Type B pancreatic cell (in vitro differentiated cells): ENCODE measurements around the gene C6orf89. TPM values are rescaled to one million over a fixed set of nuclear protein-coding genes. Genes with fewer than 3 reads are reported as not detected.
A peak's percentile ranks its signal among the peaks of the same experiment; 100 is the strongest.

ENCODE experiments used
- DNase-seq: peaks from one replicate; pipeline ENCODE4 v3.0.0; 2021; ENCODE audit warnings: mixed read lengths; ENCODE audit not compliant: unreplicated experiment; ENCODE audit errors: extremely low spot score
- H3K27ac Mint-ChIP-seq: 2 replicates; pipeline ENCODE4 v1.8.0; 2021; ENCODE audit warnings: mild to moderate bottlenecking, mixed read lengths
- H3K27me3 Mint-ChIP-seq: 2 replicates; pipeline ENCODE4 v1.8.0; 2021; ENCODE audit warnings: mixed read lengths
- H3K36me3 Mint-ChIP-seq: 2 replicates; pipeline ENCODE4 v1.8.0; 2021; ENCODE audit warnings: mixed read lengths
- H3K4me1 Mint-ChIP-seq: one replicate; pipeline ENCODE4 v1.8.0; 2021; ENCODE audit warnings: mixed read lengths; ENCODE audit not compliant: unreplicated experiment
- H3K4me3 Mint-ChIP-seq: 2 replicates; pipeline ENCODE4 v1.8.0; 2021; ENCODE audit warnings: mild to moderate bottlenecking, mixed read lengths
- H3K9me3 Mint-ChIP-seq: 2 replicates; pipeline ENCODE4 v1.8.0; 2021; ENCODE audit warnings: mixed read lengths
- total RNA-seq: library from RNA; stranded (reverse); gene quantifications from 2 replicates; pipeline ENCODE4 v1.2.1, GENCODE V29; 2021; ENCODE audit warnings: low replicate concordance
- TF ChIP-seq, protein P1 (sequence below): fragments of 200-600 bp; sonication (generic); conservative IDR thresholded peaks from 2 replicates; pipeline ENCODE4 v1.5.0; 2021; ENCODE audit warnings: antibody characterized with exemption, mild to moderate bottlenecking

C6orf89 gene
- total RNA-seq, 1 donor from 2014 or later, result 37.9 TPM

DNA sequence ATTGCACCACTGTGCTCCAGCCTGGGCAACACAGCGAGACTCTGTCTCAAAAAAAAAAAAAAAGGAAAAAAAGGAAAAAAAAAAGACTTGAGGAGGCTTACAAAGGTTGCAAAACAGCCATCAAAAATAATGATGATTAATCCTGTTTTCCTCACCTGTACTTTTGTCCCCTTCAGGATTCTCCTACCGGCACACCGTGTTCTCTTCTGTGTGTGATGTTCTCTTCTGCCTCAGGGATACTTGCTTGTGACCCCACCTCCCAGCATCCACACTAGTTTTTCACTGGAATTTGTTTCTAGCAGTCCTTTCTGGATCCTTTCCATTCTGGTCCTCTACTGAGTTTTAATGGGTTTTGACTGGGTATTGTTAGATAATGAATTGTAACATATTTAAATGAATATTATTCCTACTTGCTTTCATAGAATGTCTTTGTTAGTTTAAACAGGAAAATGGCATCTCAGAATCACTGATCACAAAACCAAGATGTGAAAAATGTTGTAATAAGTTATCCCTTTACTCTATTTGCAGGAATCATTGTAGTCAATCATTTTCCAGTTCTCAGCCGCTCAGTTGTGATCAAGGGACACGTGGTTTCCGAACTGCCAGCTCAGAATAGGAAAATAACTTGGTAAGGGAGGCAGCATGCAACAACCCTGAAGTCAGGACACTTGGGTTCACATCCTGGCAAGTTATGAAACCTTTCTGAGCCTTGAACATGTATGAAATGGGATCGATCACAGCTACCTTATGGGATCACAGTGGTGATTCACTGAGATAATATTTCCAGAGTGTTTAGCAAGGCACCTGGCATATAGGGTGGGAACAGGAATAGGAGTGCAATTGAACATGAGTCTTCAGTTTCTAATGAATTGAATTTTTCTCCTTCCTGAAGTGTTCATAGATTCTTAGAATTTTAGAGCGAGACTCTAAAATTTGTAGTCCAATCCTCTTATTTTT, 8.5 kb downstream of the C6orf89 start:
- TF ChIP-seq, protein P1, sequence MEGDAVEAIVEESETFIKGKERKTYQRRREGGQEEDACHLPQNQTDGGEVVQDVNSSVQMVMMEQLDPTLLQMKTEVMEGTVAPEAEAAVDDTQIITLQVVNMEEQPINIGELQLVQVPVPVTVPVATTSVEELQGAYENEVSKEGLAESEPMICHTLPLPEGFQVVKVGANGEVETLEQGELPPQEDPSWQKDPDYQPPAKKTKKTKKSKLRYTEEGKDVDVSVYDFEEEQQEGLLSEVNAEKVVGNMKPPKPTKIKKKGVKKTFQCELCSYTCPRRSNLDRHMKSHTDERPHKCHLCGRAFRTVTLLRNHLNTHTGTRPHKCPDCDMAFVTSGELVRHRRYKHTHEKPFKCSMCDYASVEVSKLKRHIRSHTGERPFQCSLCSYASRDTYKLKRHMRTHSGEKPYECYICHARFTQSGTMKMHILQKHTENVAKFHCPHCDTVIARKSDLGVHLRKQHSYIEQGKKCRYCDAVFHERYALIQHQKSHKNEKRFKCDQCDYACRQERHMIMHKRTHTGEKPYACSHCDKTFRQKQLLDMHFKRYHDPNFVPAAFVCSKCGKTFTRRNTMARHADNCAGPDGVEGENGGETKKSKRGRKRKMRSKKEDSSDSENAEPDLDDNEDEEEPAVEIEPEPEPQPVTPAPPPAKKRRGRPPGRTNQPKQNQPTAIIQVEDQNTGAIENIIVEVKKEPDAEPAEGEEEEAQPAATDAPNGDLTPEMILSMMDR, result no peak

DNA sequence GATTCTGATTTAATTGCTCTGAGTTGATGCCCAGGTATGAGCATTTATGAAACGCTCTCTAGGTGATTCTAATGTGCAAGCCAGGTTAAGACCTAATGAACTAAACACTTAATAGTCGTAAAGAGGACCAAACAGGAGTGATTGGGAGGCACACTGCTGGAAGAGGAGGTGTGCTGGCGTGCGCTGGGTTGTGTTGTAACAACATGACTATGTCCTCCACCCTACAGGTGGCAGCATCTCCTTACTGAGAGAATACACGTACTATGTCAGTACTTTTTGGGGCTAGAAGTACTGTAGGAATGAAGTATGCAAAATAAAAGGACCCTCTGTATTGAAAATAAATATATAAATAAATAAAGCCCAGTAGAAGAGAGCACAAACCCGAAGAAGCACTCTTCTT, 11.9 kb downstream of the C6orf89 start:
- H3K36me3 Mint-ChIP-seq, result peaks cover 17% of the 10 kb centered on the region
- H3K9me3 Mint-ChIP-seq, result no peaks in the 10 kb centered on the region
- TF ChIP-seq, protein P1, result peak; percentile 32
- H3K4me3 Mint-ChIP-seq, result no peak overlapping the region
- H3K27ac Mint-ChIP-seq, result no peak overlapping the region
- peaks cover 6% of the 10 kb centered on the region for H3K4me1 Mint-ChIP-seq
- H3K27me3 Mint-ChIP-seq, result no peaks in the 10 kb centered on the region
- no peak for DNase-seq

More for the DNA sequence above, 8.5 kb downstream of the C6orf89 start:
- Mint-ChIP-seq H3K4me1 (peaks cover 8% of the 10 kb centered on the region), H3K4me3 (no peak overlapping the region), H3K27me3 (no peaks in the 10 kb centered on the region), H3K36me3 (peaks cover 14% of the 10 kb centered on the region), H3K9me3 (no peaks in the 10 kb centered on the region), H3K27ac (no peak overlapping the region)
- DNase-seq, result no peak

DNA sequence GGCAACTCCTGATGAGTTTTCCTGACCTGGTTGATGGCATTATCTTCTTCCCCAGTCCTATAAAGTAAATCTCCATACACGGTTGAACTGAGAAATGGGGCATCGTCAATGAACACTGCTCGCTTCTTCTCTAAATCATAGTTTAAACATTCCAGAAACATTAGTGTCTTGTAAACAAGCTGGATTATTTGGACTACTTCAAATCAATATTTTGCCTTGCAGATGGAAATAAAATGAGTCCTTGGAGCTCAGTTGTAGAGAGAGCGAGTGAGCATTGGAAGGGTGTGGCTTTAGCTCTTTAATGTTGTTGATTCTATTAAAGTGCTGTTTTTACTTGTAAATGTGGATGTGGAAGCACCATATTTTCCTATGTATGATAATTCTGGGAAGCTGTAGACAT, 18.4 kb downstream of the C6orf89 start:
- Mint-ChIP-seq H3K27me3 (no peaks in the 10 kb centered on the region), H3K4me3 (no peak overlapping the region), H3K4me1 (peaks cover 6% of the 10 kb centered on the region), H3K36me3 (peaks cover 24% of the 10 kb centered on the region), H3K27ac (no peak overlapping the region), H3K9me3 (no peaks in the 10 kb centered on the region)
- no peak for DNase-seq
- TF ChIP-seq, protein P1, result no peak

DNA sequence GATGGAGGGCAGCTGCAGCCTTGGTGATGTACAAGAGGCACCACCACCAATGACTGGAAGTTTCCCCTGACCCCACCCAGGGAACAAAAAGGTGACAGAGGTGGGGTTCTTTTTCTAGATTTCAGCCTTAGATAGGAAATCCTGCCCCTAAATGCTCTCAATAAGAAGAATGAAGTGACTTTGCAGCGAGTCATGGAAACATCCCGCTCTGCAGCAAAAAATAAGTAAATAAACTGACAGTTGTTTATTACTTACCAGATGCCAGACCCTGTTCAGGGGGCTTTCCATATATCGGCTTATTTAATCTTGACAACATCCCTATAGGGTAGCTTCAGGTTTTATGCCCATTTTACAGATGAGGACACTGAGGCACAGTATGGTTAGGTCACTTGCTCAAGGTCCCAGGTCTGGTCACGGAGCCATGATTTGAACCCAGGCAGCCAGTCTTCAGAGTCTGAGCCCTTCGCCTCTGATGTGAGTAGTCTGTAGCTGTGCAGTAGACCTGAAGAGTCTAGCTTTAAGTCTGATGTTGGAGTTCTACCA, 19.2 kb downstream of the C6orf89 start:
- H3K36me3 Mint-ChIP-seq, result peaks cover 21% of the 10 kb centered on the region
- H3K4me3 Mint-ChIP-seq, result no peak overlapping the region
- H3K9me3 Mint-ChIP-seq, result no peaks in the 10 kb centered on the region
- TF ChIP-seq, protein P1, result no peak
- peaks cover 6% of the 10 kb centered on the region for H3K4me1 Mint-ChIP-seq
- no peak overlapping the region for H3K27ac Mint-ChIP-seq
- no peaks in the 10 kb centered on the region for H3K27me3 Mint-ChIP-seq
- DNase-seq, result no peak

DNA sequence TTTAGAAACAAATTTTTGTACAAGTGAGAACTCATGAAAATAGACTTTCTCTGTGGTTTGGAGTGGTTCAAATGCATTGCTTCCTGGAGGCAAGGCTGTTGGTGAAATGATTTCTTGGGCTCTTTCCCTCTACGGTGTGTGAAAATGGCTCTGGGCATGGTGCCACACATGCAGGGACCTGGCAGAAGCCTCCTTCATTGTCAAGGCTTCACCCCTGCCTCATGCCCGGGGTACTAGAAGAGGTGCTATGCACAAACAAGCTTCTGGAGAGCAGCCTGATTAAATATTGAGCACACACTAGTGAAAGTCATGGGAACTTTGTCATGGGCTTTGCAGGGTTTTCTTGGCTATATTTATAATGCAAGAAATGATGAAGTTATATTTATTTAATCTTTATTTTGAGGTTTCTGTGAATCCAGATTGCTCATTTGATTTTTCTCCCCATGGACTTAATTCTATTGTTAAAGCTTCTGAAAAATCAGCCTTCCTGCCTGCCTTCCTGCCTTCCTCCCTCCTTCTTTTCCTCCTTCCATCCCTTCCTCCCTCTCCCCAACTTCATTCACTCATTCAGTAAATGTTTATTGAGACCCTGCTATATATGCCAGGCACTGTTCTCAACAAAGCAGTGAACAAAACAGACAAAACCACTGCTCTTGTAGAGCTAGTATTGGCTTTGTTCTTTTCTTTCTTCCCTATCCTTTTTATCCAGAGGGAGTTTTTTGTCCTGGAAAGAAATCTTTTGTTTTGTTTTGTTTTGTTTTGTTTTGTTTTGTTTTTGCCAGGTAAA, 21.0 kb downstream of the C6orf89 start:
- no peak for DNase-seq
- Mint-ChIP-seq H3K36me3 (peaks cover 23% of the 10 kb centered on the region), H3K27ac (no peak overlapping the region), H3K27me3 (no peaks in the 10 kb centered on the region), H3K9me3 (no peaks in the 10 kb centered on the region), H3K4me1 (peaks cover 7% of the 10 kb centered on the region), H3K4me3 (no peak overlapping the region)
- TF ChIP-seq, protein P1, result no peak
